Subcutaneous abdominal adipose tissue (tissue), 5 donors: ENCODE results near the gene GOLGA6L24.
"Not testable (repeated sequence)": the region's sequence is repeated elsewhere in the genome, so short reads cannot be mapped to it uniquely, and the experiment has no call there.

Experiments used
- H3K27ac ChIP-seq: one replicate; pipeline ENCODE4 v1.7.0; 2013; ENCODE audit warnings: low read depth, mild to moderate bottlenecking, inconsistent platforms, low read length, moderate library complexity
- H3K27me3 ChIP-seq, 5 donors: one replicate each; pipeline ENCODE4 v1.7.0; 2013; ENCODE audit warnings: low read length in 5 of 5, inconsistent platforms in 1 of 5; ENCODE audit not compliant: control insufficient read depth in 5 of 5, insufficient read depth in 4 of 5
- H3K36me3 ChIP-seq, 5 donors: one replicate each; pipeline ENCODE4 v1.7.0; 2013; ENCODE audit warnings: low read length in 5 of 5; ENCODE audit not compliant: control insufficient read depth in 5 of 5, insufficient read depth in 5 of 5
- H3K4me1 ChIP-seq, 5 donors: one replicate each; pipeline ENCODE4 v1.7.0; 2013; ENCODE audit warnings: low read length in 5 of 5, mild to moderate bottlenecking in 3 of 5, moderate library complexity in 1 of 5; ENCODE audit not compliant: control insufficient read depth in 5 of 5, insufficient read depth in 5 of 5
- H3K4me3 ChIP-seq, 5 donors: one replicate each; pipeline ENCODE4 v1.7.0; 2013; ENCODE audit warnings: low read length in 5 of 5, low read depth in 1 of 5
- H3K9ac ChIP-seq, 5 donors: one replicate each; pipeline ENCODE4 v1.7.0; 2013; ENCODE audit warnings: low read length in 5 of 5, mild to moderate bottlenecking in 4 of 5, moderate library complexity in 3 of 5
- H3K9me3 ChIP-seq, 5 donors: one replicate each; pipeline ENCODE4 v1.7.0; 2013; ENCODE audit warnings: low read length in 5 of 5; ENCODE audit not compliant: control insufficient read depth in 5 of 5
- donor health status: healthy.
- donor health status: healthy.
- donor health status: healthy.
- donor health status: healthy.
- donor health status: healthy.

GOLGA6L24 gene

DNA sequence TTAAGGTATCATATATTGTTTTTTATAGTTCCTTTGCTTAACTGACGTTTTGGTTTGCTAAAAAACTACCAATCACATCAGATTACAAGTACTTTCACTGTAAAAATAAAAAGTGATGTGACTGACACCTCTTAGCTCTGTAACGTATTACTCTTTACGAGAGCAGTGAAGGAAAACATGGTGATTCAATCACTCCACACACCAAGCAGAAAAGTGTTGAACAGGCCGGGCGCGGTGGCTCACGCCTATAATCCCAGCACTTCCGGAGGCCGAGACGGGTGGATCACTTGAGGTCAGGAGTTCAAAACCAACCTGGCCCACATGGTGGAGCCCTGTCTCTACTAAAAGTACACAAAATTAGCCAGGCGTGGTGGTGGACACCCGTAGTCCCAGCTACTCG is 39.8 kb downstream of the GOLGA6L24 start:
- not testable (repeated sequence) for H3K27me3 ChIP-seq, H3K9ac ChIP-seq, H3K4me1 ChIP-seq

DNA sequence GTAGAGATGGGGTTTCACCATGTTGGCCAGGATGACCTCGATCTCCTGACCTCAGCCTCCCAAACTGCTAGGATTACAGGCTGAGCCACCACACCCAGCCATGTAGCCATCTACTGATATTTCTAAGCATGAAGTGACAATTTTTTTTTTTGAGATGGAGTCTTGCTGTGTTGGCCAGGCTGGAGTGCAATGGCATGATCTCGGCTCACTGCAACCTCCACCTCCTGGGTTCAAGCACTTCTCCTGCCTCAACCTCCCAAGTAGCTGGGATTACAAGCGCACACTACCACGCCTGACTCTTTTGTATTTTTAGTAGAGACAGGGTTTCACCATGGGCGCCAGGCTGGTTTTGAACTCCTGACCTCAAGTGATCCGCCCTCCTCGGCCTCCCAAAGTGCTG is 40.9 kb downstream of the GOLGA6L24 start:
- not testable (repeated sequence) for H3K9ac ChIP-seq, H3K36me3 ChIP-seq, H3K27ac ChIP-seq

More for the DNA sequence above, 39.8 kb downstream of the GOLGA6L24 start:
- not testable (repeated sequence) for H3K27ac ChIP-seq, H3K4me3 ChIP-seq, H3K9me3 ChIP-seq, H3K36me3 ChIP-seq

DNA sequence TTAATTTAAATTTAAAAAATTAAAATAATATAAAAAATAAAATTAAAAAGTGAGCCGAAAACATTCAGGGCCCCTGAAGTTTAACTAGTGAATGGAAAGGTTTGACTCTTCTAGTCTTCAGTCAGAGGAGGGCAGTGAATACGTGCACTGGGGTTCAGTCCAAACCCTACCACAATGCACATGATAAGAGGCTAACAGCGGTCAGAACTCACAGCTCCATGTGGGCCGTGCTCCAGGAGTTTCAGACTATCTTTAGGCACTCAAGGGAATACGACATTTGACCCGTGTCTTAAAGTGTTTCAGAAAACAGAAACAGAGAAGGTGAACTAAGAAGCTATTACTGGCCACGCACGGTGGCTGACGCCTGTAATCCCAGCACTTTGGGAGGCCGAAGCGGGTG is 47.4 kb downstream of the GOLGA6L24 start:
- H3K27ac ChIP-seq, H3K9me3 ChIP-seq, H3K4me3 ChIP-seq, H3K9ac ChIP-seq, H3K27me3 ChIP-seq, H3K36me3 ChIP-seq, H3K4me1 ChIP-seq: not testable (repeated sequence)

More for the DNA sequence above, 40.9 kb downstream of the GOLGA6L24 start:
- H3K9me3 ChIP-seq, H3K27me3 ChIP-seq, H3K4me3 ChIP-seq, H3K4me1 ChIP-seq: not testable (repeated sequence)

- H3K4me3 ChIP-seq, H3K9ac ChIP-seq, H3K27me3 ChIP-seq, H3K4me1 ChIP-seq, H3K9me3 ChIP-seq, H3K27ac ChIP-seq, H3K36me3 ChIP-seq: not testable (repeated sequence)
Observed at GRCh38 chr15:28308718-28309117, 49.2 kb downstream of the GOLGA6L24 start.
